Measurements from ENCODE around the gene RHBDF1. TPM values are rescaled to one million over a fixed set of nuclear protein-coding genes. Genes with fewer than 3 reads are reported as not detected.

The RHBDF1 gene
- total RNA-seq, 1 experiment from 2014 or later, result 60.8 TPM

GRCh38 chr16:77807-78443, 5.5 kb upstream of the RHBDF1 start, which contains the start of gene MPG:
TSS of gene MPG (plus strand) at chr16:78225. CDS start at chr16:78310, 85 bp downstream.
- Mint-ChIP-seq H3K36me3 (peaks cover 6% of the 10 kb centered on the region), H3K4me3 (peak within 1 kb of the TSS; percentile 82), H3K9me3 (no peaks in the 10 kb centered on the region), H3K27ac (no peak within 1 kb of the TSS; the same call in 1 of the 2 replicates), H3K27me3 (ENCODE audit: low read depth) (no peaks in the 10 kb centered on the region; the same call in 1 of the 2 replicates), H3K4me1 (peaks cover 54% of the 10 kb centered on the region)
- ChIA-PET CTCF (interaction anchor here (1.0 to 7.1 kb wide), 10 partner anchors 9 to 275 kb away, joined by 3 to 66 read pairs (median 6); partner anchors contain the start of genes POLR3K and SNRNP25), POLR2A (interaction anchor here (1.1 kb wide), 1 partner anchor 25 kb away, joined by 4 read pairs; the partner anchor contains the start of gene POLR3K)
- ATAC-seq, result peak; percentile 49
- DNase-seq (ENCODE audit: low spot score), result peak; percentile 75
- 0 out of 2 replicates have a peak, but pooled peaks have one; percentile 32 for TF ChIP-seq CREM (CRISPR knock-in tag; IDR thresholded peaks at IDR 0.05)
- no peak for TF ChIP-seq ZNF121 (CRISPR knock-in tag; IDR thresholded peaks at IDR 0.05)
- TF ChIP-seq CTCF (IDR thresholded peaks at IDR 0.05), result no peak
- TF ChIP-seq ATF1 (CRISPR knock-in tag; IDR thresholded peaks at IDR 0.05), result peak; percentile 31; the same call in 1 of the 2 replicates
- no peak for TF ChIP-seq EMX1 (CRISPR knock-in tag; IDR thresholded peaks at IDR 0.05)
- TF ChIP-seq SMAD3 (CRISPR knock-in tag; IDR thresholded peaks at IDR 0.05; ENCODE audit: borderline replicate concordance), result no peak
- peak; percentile 71; the same call in 1 of the 2 replicates for TF ChIP-seq NR3C1 (CRISPR knock-in tag; conservative IDR thresholded peaks at IDR 0.05; ENCODE audit: low read depth)
- no peak for TF ChIP-seq GTF2I (CRISPR knock-in tag; conservative IDR thresholded peaks at IDR 0.05)
- 0 out of 2 replicates have a peak, but pooled peaks have one; percentile 9 for TF ChIP-seq ZNF138 (CRISPR knock-in tag; conservative IDR thresholded peaks at IDR 0.05)
- no peak for TF ChIP-seq ZNF396 (CRISPR knock-in tag; IDR thresholded peaks at IDR 0.05; ENCODE audit: borderline replicate concordance)
- no peak for TF ChIP-seq PRRX2 (CRISPR knock-in tag; IDR thresholded peaks at IDR 0.05)
- no peak for TF ChIP-seq OVOL2 (CRISPR knock-in tag; IDR thresholded peaks at IDR 0.05; ENCODE audit: borderline replicate concordance)
- no peak for TF ChIP-seq ZNF532 (CRISPR knock-in tag; IDR thresholded peaks at IDR 0.05; ENCODE audit: borderline replicate concordance)
- TF ChIP-seq TEAD4 (CRISPR knock-in tag; IDR thresholded peaks at IDR 0.05), result no peak
- no peak for TF ChIP-seq FOXP1 (CRISPR knock-in tag; IDR thresholded peaks at IDR 0.05; ENCODE audit: borderline replicate concordance)
- no peak for TF ChIP-seq ZNF219 (CRISPR knock-in tag; IDR thresholded peaks at IDR 0.05; ENCODE audit: borderline replicate concordance)
- TF ChIP-seq ATF3 (CRISPR knock-in tag; conservative IDR thresholded peaks at IDR 0.05), result no peak
- TF ChIP-seq ZNF281 (CRISPR knock-in tag; IDR thresholded peaks at IDR 0.05), result 0 out of 2 replicates have a peak, but pooled peaks have one; percentile 45
- no peak for TF ChIP-seq ZNF317 (CRISPR knock-in tag; IDR thresholded peaks at IDR 0.05; ENCODE audit: borderline replicate concordance, low read depth)
- no peak for TF ChIP-seq MXD4 (CRISPR knock-in tag; IDR thresholded peaks at IDR 0.05; ENCODE audit: borderline replicate concordance)
- no peak for TF ChIP-seq ZBTB21 (CRISPR knock-in tag; IDR thresholded peaks at IDR 0.05; ENCODE audit: borderline replicate concordance)
- no peak for TF ChIP-seq FOXJ3 (CRISPR knock-in tag; IDR thresholded peaks at IDR 0.05; ENCODE audit: borderline replicate concordance)
- no peak for TF ChIP-seq CDX4 (CRISPR knock-in tag; IDR thresholded peaks at IDR 0.05; ENCODE audit: borderline replicate concordance)
- no peak for TF ChIP-seq ELF4 (CRISPR knock-in tag; IDR thresholded peaks at IDR 0.05; ENCODE audit: low read depth)
- peak; percentile 82 for TF ChIP-seq USF2 (CRISPR knock-in tag; IDR thresholded peaks at IDR 0.05)
- no peak for TF ChIP-seq SMAD4 (CRISPR knock-in tag; IDR thresholded peaks at IDR 0.05)
- TF ChIP-seq TCF7 (CRISPR knock-in tag; IDR thresholded peaks at IDR 0.05; ENCODE audit: low read depth), result no peak
- peak; percentile 63; the same call in 1 of the 2 replicates for TF ChIP-seq TEAD1 (CRISPR knock-in tag; IDR thresholded peaks at IDR 0.05)

All from WTC11 (cell line).